Mesothelial cell of epicardium (in vitro differentiated cells): ENCODE data around the gene DIPK2B. TPM values are rescaled to one million over a fixed set of nuclear protein-coding genes. Genes with fewer than 3 reads are reported as not detected.

ENCODE experiments used
- DNase-seq, 2 experiments: peaks; one replicate each; pipeline ENCODE4 v3.0.0; 2021; ENCODE audit warnings: low spot score in 2 of 2; ENCODE audit not compliant: unreplicated experiment in 2 of 2
- H3K27ac Mint-ChIP-seq: 2 replicates; pipeline ENCODE4 v1.8.0; 2021; ENCODE audit warnings: mixed read lengths
- H3K27me3 Mint-ChIP-seq: 2 replicates; pipeline ENCODE4 v1.8.0; 2021; ENCODE audit warnings: low read depth, mixed read lengths
- H3K36me3 Mint-ChIP-seq: 2 replicates; pipeline ENCODE4 v1.8.0; 2021; ENCODE audit warnings: mixed read lengths
- H3K4me1 Mint-ChIP-seq: 2 replicates; pipeline ENCODE4 v1.8.0; 2021; ENCODE audit warnings: mixed read lengths
- H3K4me3 Mint-ChIP-seq: 2 replicates; pipeline ENCODE4 v1.8.0; 2021; ENCODE audit warnings: mild to moderate bottlenecking, moderate library complexity, mixed read lengths
- H3K9me3 Mint-ChIP-seq: 2 replicates; pipeline ENCODE4 v1.8.0; 2021; ENCODE audit warnings: mixed read lengths
- total RNA-seq: library from RNA; stranded (reverse); gene quantifications from 3 replicates; pipeline ENCODE4 v1.2.1, GENCODE V29; 2021
- TF ChIP-seq, protein P1 (sequence below): fragments of 200-600 bp; sonication (generic); IDR thresholded peaks from one replicate; pipeline ENCODE4 v1.5.0; 2021; ENCODE audit warnings: antibody characterized with exemption; ENCODE audit not compliant: unreplicated experiment

The DIPK2B gene
- not detected in 3 replicates for total RNA-seq

DNA sequence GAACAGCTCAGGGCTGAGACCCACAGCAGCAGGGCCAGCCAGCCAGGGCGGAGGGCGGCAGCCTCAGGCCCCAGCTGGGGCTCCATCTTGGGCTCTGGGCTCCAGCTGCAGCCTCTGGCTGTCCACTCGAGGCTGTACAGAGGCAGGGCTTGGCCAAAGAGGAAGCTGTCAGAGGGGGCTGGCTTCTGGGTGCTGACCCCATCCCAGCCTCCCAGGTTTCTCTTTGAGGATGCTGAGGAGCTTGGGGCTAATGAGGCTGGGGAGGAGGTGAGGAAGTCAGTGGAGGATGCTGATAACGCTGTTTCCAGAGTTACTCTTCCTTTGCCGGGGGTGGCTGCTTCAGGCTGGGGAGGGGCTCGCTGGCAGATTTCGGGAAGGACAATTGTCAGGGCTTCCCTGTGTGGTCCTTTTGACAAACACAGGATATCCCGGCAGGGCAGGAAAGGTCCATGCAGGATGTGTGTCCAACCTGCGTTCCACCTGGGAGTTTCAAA is at the start of gene DIPK2B:
Gene DIPK2B (minus strand): TSS at position 136 of the 494 bp plus-strand sequence. CDS start 50 bp downstream, at position 86.
- TF ChIP-seq, protein P1, sequence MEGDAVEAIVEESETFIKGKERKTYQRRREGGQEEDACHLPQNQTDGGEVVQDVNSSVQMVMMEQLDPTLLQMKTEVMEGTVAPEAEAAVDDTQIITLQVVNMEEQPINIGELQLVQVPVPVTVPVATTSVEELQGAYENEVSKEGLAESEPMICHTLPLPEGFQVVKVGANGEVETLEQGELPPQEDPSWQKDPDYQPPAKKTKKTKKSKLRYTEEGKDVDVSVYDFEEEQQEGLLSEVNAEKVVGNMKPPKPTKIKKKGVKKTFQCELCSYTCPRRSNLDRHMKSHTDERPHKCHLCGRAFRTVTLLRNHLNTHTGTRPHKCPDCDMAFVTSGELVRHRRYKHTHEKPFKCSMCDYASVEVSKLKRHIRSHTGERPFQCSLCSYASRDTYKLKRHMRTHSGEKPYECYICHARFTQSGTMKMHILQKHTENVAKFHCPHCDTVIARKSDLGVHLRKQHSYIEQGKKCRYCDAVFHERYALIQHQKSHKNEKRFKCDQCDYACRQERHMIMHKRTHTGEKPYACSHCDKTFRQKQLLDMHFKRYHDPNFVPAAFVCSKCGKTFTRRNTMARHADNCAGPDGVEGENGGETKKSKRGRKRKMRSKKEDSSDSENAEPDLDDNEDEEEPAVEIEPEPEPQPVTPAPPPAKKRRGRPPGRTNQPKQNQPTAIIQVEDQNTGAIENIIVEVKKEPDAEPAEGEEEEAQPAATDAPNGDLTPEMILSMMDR = no peak
- H3K36me3 Mint-ChIP-seq = no peaks in the 10 kb centered on the region

DNA sequence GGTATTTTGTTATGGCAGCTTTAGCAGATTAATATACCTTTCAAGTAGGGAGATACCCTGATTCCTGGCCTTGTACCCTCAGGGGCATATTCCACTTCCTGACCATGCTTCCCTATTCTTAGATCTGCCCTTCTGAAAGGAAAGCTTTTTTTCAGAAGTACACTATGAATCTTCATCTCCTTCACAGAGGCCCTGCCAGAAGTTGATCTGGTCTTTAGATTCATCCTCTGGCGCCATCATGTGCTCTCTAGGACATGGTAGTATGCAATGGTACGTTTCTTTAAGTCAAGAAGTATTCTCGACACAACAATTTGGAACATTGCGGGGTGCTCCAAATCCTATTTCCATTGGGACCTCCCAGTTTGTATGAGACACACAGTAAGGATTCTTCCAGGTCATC is 39.6 kb upstream of the DIPK2B start:
- no peak overlapping the region for H3K4me3 Mint-ChIP-seq
- TF ChIP-seq, protein P1 = no peak
- no peaks in the 10 kb centered on the region for H3K27me3 Mint-ChIP-seq
- peaks cover 46% of the 10 kb centered on the region for H3K9me3 Mint-ChIP-seq
- no peak for DNase-seq
- H3K27ac Mint-ChIP-seq = no peak overlapping the region
- H3K4me1 Mint-ChIP-seq = no peaks in the 10 kb centered on the region
- no peaks in the 10 kb centered on the region for H3K36me3 Mint-ChIP-seq

More for the DNA sequence above, at the start of gene DIPK2B:
- Mint-ChIP-seq H3K27ac (no peak within 1 kb of the TSS), H3K4me3 (no peak within 1 kb of the TSS), H3K9me3 (peaks cover 19% of the 10 kb centered on the region), H3K27me3 (peaks cover 9% of the 10 kb centered on the region), H3K4me1 (no peaks in the 10 kb centered on the region)
- DNase-seq = no peak

- no peak overlapping the region for H3K4me3 Mint-ChIP-seq
- H3K36me3 Mint-ChIP-seq = no peaks in the 10 kb centered on the region
- H3K9me3 Mint-ChIP-seq = peaks cover 42% of the 10 kb centered on the region
- no peaks in the 10 kb centered on the region for H3K27me3 Mint-ChIP-seq
- TF ChIP-seq, protein P1 = no peak
- no peaks in the 10 kb centered on the region for H3K4me1 Mint-ChIP-seq
- DNase-seq = no peak
- no peak overlapping the region for H3K27ac Mint-ChIP-seq
Observed at GRCh38 chrX:45238489-45238888, 37.8 kb upstream of the DIPK2B start.

DNA sequence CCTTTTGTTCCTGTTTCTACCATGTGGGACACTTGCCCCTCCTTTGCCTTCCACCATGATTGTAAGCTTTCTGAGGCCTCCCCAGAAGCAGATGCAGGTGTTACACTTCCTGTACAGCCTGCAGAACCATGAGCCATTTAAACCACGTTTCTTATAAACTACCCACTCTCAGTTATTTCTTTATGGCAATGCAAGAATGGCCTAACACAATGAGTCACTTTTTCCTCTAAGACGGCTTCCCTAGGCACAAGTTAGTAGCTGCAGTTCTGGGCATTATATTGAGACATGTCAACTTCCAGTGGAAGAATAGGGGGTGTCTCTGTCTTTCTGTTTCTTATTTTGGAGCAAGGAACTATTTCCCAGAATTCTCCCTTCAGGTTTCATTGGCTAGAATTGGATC is 32.9 kb upstream of the DIPK2B start:
- Mint-ChIP-seq H3K27ac (no peak overlapping the region), H3K4me1 (no peaks in the 10 kb centered on the region), H3K4me3 (no peak overlapping the region), H3K27me3 (no peaks in the 10 kb centered on the region), H3K36me3 (no peaks in the 10 kb centered on the region), H3K9me3 (peaks cover 53% of the 10 kb centered on the region)
- TF ChIP-seq, protein P1 = no peak
- DNase-seq = no peak

DNA sequence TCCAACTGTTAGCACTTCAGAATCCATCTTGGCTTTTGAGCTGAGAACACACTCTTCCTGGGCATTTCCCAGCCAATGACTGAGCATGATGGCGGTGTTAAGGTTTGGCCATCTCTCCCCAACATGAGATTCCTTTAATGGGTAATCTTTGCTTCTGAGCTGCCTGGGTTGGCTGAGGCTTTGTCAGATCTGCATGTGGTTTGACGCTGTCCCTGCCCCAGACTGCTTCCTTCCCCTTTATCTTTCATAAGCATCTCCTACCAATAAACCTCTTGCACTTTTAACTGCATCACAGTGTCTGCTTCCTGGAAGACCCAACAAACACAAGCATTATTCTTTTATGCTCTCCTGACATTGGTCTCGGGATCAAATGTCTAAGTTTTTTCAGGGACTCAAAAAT is 31.5 kb upstream of the DIPK2B start:
- no peak overlapping the region for H3K27ac Mint-ChIP-seq
- no peak overlapping the region for H3K4me3 Mint-ChIP-seq
- H3K4me1 Mint-ChIP-seq = no peaks in the 10 kb centered on the region
- peaks cover 48% of the 10 kb centered on the region for H3K9me3 Mint-ChIP-seq
- no peaks in the 10 kb centered on the region for H3K27me3 Mint-ChIP-seq
- DNase-seq = no peak
- TF ChIP-seq, protein P1 = no peak
- no peaks in the 10 kb centered on the region for H3K36me3 Mint-ChIP-seq

DNA sequence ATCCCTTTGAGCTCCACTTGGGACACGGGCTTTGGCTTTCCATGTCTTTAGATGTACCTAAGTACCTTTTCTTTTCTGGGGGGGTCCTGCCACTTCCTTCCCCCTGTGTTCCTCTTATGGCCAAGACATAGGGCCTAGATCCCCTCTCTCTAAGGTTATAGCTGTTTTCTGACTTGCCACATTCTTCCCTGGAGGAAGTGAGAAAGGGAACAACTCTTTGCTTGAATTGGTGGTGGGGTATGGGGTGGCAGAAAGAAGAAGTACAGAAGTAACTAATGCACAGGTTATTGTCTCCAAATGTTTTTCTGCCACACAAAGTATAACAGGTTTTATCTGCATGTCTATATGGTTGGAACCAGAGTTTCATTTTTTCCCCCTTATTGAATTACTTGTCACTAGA is 29.7 kb upstream of the DIPK2B start:
- TF ChIP-seq, protein P1 = no peak
- DNase-seq = no peak
- no peaks in the 10 kb centered on the region for H3K36me3 Mint-ChIP-seq
- no peaks in the 10 kb centered on the region for H3K27me3 Mint-ChIP-seq
- H3K4me1 Mint-ChIP-seq = no peaks in the 10 kb centered on the region
- H3K4me3 Mint-ChIP-seq = no peak overlapping the region
- peaks cover 43% of the 10 kb centered on the region for H3K9me3 Mint-ChIP-seq
- no peak overlapping the region for H3K27ac Mint-ChIP-seq
